HepG2 (cell line): ENCODE measurements around the gene SBNO2. TPM values are rescaled to one million over a fixed set of nuclear protein-coding genes. Genes with fewer than 3 reads are reported as not detected.

Experiments used
- CHCHD3 ChIP-seq: sonication (generic); formaldehyde crosslinking; IDR thresholded peaks from 2 replicates; pipeline ENCODE4 v1.8.0; 2022; ENCODE audit warnings: mild to moderate bottlenecking, missing genetic modification reagents, moderate library complexity
- FOXK2 ChIP-seq: fragments of 450-650 bp; IDR thresholded peaks from 2 replicates; pipeline ENCODE4 v1.6.1; 2016
- ISL2 ChIP-seq: sonication (generic); formaldehyde crosslinking; IDR thresholded peaks from 2 replicates; pipeline ENCODE4 v1.5.0; 2020; ENCODE audit warnings: missing genetic modification reagents
- KDM1A ChIP-seq: IDR thresholded peaks from 2 replicates; pipeline ENCODE4 v1.6.1; 2016; ENCODE audit warnings: missing compliant biosample characterization
- MAFF ChIP-seq: IDR thresholded peaks from 2 replicates; pipeline ENCODE4 v1.6.1; 2011; ENCODE audit warnings: low read depth, low read length, improper control_type of control experiment
- TARDBP ChIP-seq: sonication (generic); formaldehyde crosslinking; IDR thresholded peaks from 2 replicates; pipeline ENCODE4 v1.8.0; 2022; ENCODE audit warnings: mild to moderate bottlenecking, missing genetic modification reagents
- TRIM24 ChIP-seq: sonication (generic); formaldehyde crosslinking; IDR thresholded peaks from 2 replicates; pipeline ENCODE4 v1.8.0; 2022; ENCODE audit warnings: mild to moderate bottlenecking, missing genetic modification reagents
- ZC3H13 ChIP-seq: sonication (generic); formaldehyde crosslinking; IDR thresholded peaks from 2 replicates; pipeline ENCODE4 v1.8.1; 2023; ENCODE audit warnings: mild to moderate bottlenecking, missing genetic modification reagents, moderate library complexity
- ZNF17 ChIP-seq: sonication (generic); formaldehyde crosslinking; IDR thresholded peaks from 2 replicates; pipeline ENCODE4 v1.5.0; 2020; ENCODE audit warnings: mild to moderate bottlenecking, missing genetic modification reagents
- ZNF205 ChIP-seq: IDR thresholded peaks from 2 replicates; pipeline ENCODE4 v1.6.1; 2018; ENCODE audit warnings: missing biosample characterization, missing genetic modification reagents
- ZNF337 ChIP-seq: sonication (generic); formaldehyde crosslinking; IDR thresholded peaks from 2 replicates; pipeline ENCODE4 v1.5.1; 2020; ENCODE audit warnings: missing genetic modification reagents, low read depth, mild to moderate bottlenecking, borderline replicate concordance
- ZNF766 ChIP-seq: sonication (generic); formaldehyde crosslinking; IDR thresholded peaks from 2 replicates; pipeline ENCODE4 v1.5.0; 2020; ENCODE audit warnings: missing genetic modification reagents, borderline replicate concordance
- ZNF776 ChIP-seq: sonication (generic); formaldehyde crosslinking; IDR thresholded peaks from 2 replicates; pipeline ENCODE4 v1.4.0; 2020; ENCODE audit warnings: mild to moderate bottlenecking, missing genetic modification reagents
- polyA plus RNA-seq, 8 experiments: library from polyadenylated mRNA; depleted of rRNA in 3 of 8; stranded (reverse) in 7 of 8; unstranded in 1 of 8; fragments of >200 nt; fragmentation: Illumina TruSeq in 4 of 8; extraction: Trizol in 4 of 8; gene quantifications; 2 replicates each; pipeline versions ENCODE4 v1.2.1 to v1.2.3, GENCODE V29; 2011 to 2016; ENCODE audit warnings: low read depth in 4 of 8, missing spikeins in 1 of 8, mixed read lengths in 1 of 8; ENCODE audit not compliant: insufficient read depth in 1 of 8
- total RNA-seq, 5 experiments: library from RNA; depleted of rRNA; stranded (reverse); fragments of >200 nt; fragmentation: Illumina TruSeq; extraction: Trizol; gene quantifications; 2 replicates each; pipeline ENCODE4 v1.2.3, GENCODE V29; 2016; ENCODE audit warnings: low read depth in 1 of 5
- TF ChIP-seq, protein P1 (sequence below): sonication (generic); formaldehyde crosslinking; IDR thresholded peaks from 2 replicates; pipeline ENCODE4 v1.4.0; 2020; ENCODE audit warnings: missing genetic modification reagents
- TF ChIP-seq, protein P2 (sequence below): sonication (generic); formaldehyde crosslinking; IDR thresholded peaks from 2 replicates; pipeline ENCODE4 v1.8.0; 2023; ENCODE audit warnings: mild to moderate bottlenecking, missing genetic modification reagents
- TF ChIP-seq, protein P3 (sequence below): sonication (generic); formaldehyde crosslinking; IDR thresholded peaks from 2 replicates; pipeline ENCODE4 v1.5.0; 2020; ENCODE audit warnings: mild to moderate bottlenecking, missing genetic modification reagents
- TF ChIP-seq, protein P4 (sequence below): fragments of 450-650 bp; IDR thresholded peaks from 2 replicates; pipeline ENCODE4 v1.6.1; 2016
- TF ChIP-seq, protein P5 (sequence below): sonication (generic); formaldehyde crosslinking; IDR thresholded peaks from 2 replicates; pipeline ENCODE4 v1.5.1; 2020; ENCODE audit warnings: missing genetic modification reagents, mild to moderate bottlenecking, borderline replicate concordance

SBNO2 gene
- total and polyA plus RNA-seq, 2 of the 13 experiments (the other 11 are each of a cell fraction or from before 2014, with no cell fraction given), result 8.6 to 10.4 TPM

DNA sequence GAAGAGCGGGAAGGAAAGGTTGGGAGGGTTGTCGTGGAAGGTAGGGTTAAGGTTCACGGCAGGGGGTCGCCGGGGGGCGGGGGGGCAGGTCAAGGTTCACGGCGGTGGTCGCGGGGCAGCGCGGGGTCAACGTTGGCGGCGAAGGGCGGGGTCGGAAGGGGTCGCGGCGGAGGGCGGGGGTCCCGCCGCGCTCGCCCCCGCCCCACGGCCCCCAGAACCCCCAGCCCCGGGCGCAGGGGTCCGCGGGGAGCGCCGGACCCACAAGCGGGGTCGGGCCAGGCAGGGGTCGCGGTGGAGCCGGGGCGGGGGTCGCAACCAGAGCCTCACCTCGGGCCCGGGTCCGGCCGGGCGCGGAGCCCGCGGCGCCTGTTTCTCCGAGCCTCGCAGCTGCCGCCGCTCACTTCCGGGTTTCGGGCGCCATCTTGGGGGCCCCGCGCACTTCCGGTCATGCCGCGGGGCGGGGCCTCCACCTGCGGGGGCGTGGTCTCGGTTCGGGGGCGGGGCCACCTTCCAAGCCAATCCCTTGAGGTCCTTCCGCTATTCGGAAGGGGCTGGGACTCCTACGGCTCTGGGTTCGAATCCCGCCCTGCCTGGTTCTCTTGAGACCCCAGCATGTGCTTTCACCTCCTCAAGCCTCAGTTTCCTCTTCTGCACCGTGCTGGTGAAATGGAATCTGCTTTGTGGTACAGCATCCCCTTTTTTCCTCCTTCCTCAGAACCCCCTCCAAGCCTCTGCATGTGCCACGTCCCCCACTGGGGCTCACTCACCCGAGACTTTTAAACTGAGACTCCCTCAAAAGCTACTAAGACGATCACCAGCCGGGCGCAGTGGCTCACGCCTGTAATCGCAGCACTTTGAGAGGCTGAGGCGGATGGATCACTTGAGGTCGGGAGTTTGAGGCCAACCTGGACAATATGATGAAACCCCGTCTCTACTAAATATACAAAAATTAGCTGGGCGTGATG, at the start of gene SBNO2 (continued):
- TF ChIP-seq, protein P1, sequence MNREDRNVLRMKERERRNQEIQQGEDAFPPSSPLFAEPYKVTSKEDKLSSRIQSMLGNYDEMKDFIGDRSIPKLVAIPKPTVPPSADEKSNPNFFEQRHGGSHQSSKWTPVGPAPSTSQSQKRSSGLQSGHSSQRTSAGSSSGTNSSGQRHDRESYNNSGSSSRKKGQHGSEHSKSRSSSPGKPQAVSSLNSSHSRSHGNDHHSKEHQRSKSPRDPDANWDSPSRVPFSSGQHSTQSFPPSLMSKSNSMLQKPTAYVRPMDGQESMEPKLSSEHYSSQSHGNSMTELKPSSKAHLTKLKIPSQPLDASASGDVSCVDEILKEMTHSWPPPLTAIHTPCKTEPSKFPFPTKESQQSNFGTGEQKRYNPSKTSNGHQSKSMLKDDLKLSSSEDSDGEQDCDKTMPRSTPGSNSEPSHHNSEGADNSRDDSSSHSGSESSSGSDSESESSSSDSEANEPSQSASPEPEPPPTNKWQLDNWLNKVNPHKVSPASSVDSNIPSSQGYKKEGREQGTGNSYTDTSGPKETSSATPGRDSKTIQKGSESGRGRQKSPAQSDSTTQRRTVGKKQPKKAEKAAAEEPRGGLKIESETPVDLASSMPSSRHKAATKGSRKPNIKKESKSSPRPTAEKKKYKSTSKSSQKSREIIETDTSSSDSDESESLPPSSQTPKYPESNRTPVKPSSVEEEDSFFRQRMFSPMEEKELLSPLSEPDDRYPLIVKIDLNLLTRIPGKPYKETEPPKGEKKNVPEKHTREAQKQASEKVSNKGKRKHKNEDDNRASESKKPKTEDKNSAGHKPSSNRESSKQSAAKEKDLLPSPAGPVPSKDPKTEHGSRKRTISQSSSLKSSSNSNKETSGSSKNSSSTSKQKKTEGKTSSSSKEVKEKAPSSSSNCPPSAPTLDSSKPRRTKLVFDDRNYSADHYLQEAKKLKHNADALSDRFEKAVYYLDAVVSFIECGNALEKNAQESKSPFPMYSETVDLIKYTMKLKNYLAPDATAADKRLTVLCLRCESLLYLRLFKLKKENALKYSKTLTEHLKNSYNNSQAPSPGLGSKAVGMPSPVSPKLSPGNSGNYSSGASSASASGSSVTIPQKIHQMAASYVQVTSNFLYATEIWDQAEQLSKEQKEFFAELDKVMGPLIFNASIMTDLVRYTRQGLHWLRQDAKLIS (CRISPR knock-in tag), result no peak
- TF ChIP-seq, protein P2, sequence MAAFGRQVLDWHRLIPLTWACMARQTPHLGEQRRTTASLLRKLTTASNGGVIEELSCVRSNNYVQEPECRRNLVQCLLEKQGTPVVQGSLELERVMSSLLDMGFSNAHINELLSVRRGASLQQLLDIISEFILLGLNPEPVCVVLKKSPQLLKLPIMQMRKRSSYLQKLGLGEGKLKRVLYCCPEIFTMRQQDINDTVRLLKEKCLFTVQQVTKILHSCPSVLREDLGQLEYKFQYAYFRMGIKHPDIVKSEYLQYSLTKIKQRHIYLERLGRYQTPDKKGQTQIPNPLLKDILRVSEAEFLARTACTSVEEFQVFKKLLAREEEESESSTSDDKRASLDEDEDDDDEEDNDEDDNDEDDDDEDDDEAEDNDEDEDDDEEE (CRISPR knock-in tag), result no peak
- TF ChIP-seq, protein P3, sequence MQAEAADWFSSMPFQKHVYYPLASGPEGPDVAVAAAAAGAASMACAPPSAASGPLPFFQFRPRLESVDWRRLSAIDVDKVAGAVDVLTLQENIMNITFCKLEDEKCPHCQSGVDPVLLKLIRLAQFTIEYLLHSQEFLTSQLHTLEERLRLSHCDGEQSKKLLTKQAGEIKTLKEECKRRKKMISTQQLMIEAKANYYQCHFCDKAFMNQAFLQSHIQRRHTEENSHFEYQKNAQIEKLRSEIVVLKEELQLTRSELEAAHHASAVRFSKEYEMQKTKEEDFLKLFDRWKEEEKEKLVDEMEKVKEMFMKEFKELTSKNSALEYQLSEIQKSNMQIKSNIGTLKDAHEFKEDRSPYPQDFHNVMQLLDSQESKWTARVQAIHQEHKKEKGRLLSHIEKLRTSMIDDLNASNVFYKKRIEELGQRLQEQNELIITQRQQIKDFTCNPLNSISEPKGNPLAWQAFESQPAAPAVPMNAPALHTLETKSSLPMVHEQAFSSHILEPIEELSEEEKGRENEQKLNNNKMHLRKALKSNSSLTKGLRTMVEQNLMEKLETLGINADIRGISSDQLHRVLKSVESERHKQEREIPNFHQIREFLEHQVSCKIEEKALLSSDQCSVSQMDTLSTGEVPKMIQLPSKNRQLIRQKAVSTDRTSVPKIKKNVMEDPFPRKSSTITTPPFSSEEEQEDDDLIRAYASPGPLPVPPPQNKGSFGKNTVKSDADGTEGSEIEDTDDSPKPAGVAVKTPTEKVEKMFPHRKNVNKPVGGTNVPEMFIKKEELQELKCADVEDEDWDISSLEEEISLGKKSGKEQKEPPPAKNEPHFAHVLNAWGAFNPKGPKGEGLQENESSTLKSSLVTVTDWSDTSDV (CRISPR knock-in tag), result no peak
- TF ChIP-seq MAFF (no peak), ZNF17 (CRISPR knock-in tag) (no peak), ISL2 (CRISPR knock-in tag) (peak; percentile 40; the same call in 1 of the 2 replicates), KDM1A (CRISPR knock-in tag) (no peak; the same call in 1 of the 2 replicates), TRIM24 (CRISPR knock-in tag) (no peak), ZNF337 (no peak), ZNF205 (no peak), TARDBP (CRISPR knock-in tag) (no peak), ZNF766 (CRISPR knock-in tag) (0 out of 2 replicates have a peak, but pooled peaks have one; percentile 29), ZC3H13 (no peak), ZNF776 (0 out of 2 replicates have a peak, but pooled peaks have one; percentile 38), CHCHD3 (CRISPR knock-in tag) (no peak), FOXK2 (no peak)
- TF ChIP-seq, protein P4, sequence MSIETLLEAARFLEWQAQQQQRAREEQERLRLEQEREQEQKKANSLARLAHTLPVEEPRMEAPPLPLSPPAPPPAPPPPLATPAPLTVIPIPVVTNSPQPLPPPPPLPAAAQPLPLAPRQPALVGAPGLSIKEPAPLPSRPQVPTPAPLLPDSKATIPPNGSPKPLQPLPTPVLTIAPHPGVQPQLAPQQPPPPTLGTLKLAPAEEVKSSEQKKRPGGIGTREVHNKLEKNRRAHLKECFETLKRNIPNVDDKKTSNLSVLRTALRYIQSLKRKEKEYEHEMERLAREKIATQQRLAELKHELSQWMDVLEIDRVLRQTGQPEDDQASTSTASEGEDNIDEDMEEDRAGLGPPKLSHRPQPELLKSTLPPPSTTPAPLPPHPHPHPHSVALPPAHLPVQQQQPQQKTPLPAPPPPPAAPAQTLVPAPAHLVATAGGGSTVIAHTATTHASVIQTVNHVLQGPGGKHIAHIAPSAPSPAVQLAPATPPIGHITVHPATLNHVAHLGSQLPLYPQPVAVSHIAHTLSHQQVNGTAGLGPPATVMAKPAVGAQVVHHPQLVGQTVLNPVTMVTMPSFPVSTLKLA, result peak; percentile 45
- TF ChIP-seq, protein P5, sequence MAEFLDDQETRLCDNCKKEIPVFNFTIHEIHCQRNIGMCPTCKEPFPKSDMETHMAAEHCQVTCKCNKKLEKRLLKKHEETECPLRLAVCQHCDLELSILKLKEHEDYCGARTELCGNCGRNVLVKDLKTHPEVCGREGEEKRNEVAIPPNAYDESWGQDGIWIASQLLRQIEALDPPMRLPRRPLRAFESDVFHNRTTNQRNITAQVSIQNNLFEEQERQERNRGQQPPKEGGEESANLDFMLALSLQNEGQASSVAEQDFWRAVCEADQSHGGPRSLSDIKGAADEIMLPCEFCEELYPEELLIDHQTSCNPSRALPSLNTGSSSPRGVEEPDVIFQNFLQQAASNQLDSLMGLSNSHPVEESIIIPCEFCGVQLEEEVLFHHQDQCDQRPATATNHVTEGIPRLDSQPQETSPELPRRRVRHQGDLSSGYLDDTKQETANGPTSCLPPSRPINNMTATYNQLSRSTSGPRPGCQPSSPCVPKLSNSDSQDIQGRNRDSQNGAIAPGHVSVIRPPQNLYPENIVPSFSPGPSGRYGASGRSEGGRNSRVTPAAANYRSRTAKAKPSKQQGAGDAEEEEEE (CRISPR knock-in tag), result no peak
